ENCODE measurements around the gene MAP2K2.

MAP2K2 gene

DNA sequence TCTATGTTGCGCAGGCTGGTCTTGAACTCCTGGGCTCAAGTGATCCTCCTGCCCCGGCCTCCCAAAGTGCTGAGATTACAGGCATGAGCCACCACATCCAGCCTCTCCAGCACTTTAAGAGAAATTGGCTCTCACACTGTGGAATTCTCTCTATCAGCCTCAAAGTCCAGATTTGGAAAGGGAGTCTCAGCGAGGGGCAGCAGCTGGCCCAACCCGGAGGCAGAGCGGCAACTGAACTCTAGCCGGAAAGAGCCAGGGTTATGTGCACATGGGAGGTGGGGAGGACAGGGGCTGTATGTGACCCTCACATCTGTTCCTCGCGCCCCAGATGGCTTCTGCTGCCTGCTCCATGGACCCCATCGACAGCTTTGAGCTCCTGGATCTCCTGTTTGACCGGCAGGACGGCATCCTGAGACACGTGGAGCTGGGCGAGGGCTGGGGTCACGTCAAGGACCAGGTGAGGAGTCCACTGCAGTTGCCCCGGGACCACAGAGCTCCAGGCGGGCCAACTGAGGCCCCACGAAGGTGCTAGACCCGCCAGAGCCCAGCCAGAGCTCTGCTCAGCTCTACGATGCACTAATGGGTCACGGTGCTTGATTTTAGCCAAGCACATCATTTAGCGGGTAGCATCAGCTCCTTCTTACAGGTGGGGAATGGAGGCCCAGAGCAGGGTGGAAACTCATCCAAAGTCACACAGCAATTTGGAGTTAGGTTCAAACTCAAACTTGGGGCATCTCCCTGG is 30.8 kb upstream of the MAP2K2 start:
- ATAC-seq = no peak
- TF ChIP-seq, protein P1, sequence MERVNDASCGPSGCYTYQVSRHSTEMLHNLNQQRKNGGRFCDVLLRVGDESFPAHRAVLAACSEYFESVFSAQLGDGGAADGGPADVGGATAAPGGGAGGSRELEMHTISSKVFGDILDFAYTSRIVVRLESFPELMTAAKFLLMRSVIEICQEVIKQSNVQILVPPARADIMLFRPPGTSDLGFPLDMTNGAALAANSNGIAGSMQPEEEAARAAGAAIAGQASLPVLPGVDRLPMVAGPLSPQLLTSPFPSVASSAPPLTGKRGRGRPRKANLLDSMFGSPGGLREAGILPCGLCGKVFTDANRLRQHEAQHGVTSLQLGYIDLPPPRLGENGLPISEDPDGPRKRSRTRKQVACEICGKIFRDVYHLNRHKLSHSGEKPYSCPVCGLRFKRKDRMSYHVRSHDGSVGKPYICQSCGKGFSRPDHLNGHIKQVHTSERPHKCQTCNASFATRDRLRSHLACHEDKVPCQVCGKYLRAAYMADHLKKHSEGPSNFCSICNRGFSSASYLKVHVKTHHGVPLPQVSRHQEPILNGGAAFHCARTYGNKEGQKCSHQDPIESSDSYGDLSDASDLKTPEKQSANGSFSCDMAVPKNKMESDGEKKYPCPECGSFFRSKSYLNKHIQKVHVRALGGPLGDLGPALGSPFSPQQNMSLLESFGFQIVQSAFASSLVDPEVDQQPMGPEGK (CRISPR knock-in tag; IDR thresholded peaks at IDR 0.05; ENCODE audit: borderline replicate concordance) = no peak
- TF ChIP-seq BACH2 (CRISPR knock-in tag; IDR thresholded peaks at IDR 0.05; ENCODE audit: borderline replicate concordance) = no peak
- TF ChIP-seq SNAI2 (CRISPR knock-in tag; IDR thresholded peaks at IDR 0.05) = no peak
- no peak for TF ChIP-seq ESRRG (CRISPR knock-in tag; IDR thresholded peaks at IDR 0.05)
- no peak for TF ChIP-seq ZFP30 (CRISPR knock-in tag; IDR thresholded peaks at IDR 0.05)
- no peak for TF ChIP-seq OSR1 (CRISPR knock-in tag; IDR thresholded peaks at IDR 0.05)
- no peak for TF ChIP-seq ZNF8 (CRISPR knock-in tag; IDR thresholded peaks at IDR 0.05)
- TF ChIP-seq ISL1 (CRISPR knock-in tag; IDR thresholded peaks at IDR 0.05) = no peak
- no peak for TF ChIP-seq TOX (CRISPR knock-in tag; IDR thresholded peaks at IDR 0.05; ENCODE audit: borderline replicate concordance)
- TF ChIP-seq, protein P2, sequence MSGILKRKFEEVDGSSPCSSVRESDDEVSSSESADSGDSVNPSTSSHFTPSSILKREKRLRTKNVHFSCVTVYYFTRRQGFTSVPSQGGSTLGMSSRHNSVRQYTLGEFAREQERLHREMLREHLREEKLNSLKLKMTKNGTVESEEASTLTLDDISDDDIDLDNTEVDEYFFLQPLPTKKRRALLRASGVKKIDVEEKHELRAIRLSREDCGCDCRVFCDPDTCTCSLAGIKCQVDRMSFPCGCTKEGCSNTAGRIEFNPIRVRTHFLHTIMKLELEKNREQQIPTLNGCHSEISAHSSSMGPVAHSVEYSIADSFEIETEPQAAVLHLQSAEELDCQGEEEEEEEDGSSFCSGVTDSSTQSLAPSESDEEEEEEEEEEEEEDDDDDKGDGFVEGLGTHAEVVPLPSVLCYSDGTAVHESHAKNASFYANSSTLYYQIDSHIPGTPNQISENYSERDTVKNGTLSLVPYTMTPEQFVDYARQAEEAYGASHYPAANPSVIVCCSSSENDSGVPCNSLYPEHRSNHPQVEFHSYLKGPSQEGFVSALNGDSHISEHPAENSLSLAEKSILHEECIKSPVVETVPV (CRISPR knock-in tag; IDR thresholded peaks at IDR 0.05) = no peak
- TF ChIP-seq, protein P3, sequence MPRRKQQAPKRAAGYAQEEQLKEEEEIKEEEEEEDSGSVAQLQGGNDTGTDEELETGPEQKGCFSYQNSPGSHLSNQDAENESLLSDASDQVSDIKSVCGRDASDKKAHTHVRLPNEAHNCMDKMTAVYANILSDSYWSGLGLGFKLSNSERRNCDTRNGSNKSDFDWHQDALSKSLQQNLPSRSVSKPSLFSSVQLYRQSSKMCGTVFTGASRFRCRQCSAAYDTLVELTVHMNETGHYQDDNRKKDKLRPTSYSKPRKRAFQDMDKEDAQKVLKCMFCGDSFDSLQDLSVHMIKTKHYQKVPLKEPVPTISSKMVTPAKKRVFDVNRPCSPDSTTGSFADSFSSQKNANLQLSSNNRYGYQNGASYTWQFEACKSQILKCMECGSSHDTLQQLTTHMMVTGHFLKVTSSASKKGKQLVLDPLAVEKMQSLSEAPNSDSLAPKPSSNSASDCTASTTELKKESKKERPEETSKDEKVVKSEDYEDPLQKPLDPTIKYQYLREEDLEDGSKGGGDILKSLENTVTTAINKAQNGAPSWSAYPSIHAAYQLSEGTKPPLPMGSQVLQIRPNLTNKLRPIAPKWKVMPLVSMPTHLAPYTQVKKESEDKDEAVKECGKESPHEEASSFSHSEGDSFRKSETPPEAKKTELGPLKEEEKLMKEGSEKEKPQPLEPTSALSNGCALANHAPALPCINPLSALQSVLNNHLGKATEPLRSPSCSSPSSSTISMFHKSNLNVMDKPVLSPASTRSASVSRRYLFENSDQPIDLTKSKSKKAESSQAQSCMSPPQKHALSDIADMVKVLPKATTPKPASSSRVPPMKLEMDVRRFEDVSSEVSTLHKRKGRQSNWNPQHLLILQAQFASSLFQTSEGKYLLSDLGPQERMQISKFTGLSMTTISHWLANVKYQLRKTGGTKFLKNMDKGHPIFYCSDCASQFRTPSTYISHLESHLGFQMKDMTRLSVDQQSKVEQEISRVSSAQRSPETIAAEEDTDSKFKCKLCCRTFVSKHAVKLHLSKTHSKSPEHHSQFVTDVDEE (CRISPR knock-in tag; IDR thresholded peaks at IDR 0.05) = no peak
- no peak for TF ChIP-seq ARNTL (CRISPR knock-in tag; IDR thresholded peaks at IDR 0.05; ENCODE audit: borderline replicate concordance, low read depth)
- TF ChIP-seq, protein P4, sequence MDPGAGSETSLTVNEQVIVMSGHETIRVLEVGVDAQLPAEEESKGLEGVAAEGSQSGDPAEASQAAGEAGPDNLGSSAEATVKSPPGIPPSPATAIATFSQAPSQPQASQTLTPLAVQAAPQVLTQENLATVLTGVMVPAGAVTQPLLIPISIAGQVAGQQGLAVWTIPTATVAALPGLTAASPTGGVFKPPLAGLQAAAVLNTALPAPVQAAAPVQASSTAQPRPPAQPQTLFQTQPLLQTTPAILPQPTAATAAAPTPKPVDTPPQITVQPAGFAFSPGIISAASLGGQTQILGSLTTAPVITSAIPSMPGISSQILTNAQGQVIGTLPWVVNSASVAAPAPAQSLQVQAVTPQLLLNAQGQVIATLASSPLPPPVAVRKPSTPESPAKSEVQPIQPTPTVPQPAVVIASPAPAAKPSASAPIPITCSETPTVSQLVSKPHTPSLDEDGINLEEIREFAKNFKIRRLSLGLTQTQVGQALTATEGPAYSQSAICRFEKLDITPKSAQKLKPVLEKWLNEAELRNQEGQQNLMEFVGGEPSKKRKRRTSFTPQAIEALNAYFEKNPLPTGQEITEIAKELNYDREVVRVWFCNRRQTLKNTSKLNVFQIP (CRISPR knock-in tag; IDR thresholded peaks at IDR 0.05; ENCODE audit: borderline replicate concordance, low read depth) = no peak
- TF ChIP-seq, protein P5, sequence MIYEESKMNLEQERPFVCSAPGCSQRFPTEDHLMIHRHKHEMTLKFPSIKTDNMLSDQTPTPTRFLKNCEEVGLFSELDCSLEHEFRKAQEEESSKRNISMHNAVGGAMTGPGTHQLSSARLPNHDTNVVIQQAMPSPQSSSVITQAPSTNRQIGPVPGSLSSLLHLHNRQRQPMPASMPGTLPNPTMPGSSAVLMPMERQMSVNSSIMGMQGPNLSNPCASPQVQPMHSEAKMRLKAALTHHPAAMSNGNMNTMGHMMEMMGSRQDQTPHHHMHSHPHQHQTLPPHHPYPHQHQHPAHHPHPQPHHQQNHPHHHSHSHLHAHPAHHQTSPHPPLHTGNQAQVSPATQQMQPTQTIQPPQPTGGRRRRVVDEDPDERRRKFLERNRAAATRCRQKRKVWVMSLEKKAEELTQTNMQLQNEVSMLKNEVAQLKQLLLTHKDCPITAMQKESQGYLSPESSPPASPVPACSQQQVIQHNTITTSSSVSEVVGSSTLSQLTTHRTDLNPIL (CRISPR knock-in tag; IDR thresholded peaks at IDR 0.05; ENCODE audit: low read depth) = no peak
- TF ChIP-seq RARB (CRISPR knock-in tag; IDR thresholded peaks at IDR 0.05) = no peak
- no peak for TF ChIP-seq TCF4 (CRISPR knock-in tag; IDR thresholded peaks at IDR 0.05; ENCODE audit: borderline replicate concordance)
- no peak for TF ChIP-seq ZC3H10 (CRISPR knock-in tag; IDR thresholded peaks at IDR 0.05)
- TF ChIP-seq ZNF565 (CRISPR knock-in tag; conservative IDR thresholded peaks at IDR 0.05; ENCODE audit: low read depth) = no peak
- no peak for TF ChIP-seq ZNF70 (CRISPR knock-in tag; IDR thresholded peaks at IDR 0.05)

DNA sequence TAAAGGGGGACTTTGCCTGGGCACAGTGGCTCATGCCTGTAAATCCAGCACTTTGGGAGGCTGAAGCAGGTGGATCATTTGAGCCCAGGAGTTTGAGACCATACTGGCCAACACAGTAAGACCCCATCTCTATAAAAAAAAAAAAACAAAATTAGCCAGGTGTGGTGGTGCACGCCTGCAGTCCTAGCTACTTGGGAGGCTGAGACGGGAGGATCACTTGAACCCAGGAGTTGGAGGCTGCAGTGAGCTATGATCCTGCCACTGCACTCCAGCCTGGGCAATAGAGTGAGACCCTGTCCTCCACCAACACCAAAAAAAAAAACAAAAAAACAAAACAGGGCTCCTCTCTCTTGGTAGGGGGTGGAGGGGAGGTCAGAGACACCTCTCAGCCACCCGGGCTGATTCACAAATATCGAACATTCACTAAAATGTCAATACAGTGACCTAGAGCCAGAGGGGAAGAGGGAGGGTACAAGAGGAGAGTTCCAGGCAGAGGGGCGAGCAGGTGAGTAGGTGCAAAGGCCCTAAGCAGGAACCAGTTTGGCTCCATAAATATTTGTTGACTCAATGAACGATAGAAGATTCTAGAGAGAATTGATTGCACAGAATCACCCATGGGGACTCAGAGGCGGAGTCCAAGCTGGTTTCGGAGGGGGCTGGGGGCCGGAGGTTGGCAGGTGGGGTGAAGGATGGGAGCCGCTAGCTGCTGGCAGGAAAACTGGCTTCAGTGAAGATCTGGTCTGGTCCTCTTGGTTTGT is 28.5 kb upstream of the MAP2K2 start:
- ATAC-seq = no peak
- TF ChIP-seq, protein P4 (CRISPR knock-in tag; IDR thresholded peaks at IDR 0.05; ENCODE audit: borderline replicate concordance, low read depth) = no peak
- TF ChIP-seq PPARA (CRISPR knock-in tag; IDR thresholded peaks at IDR 0.05; ENCODE audit: borderline replicate concordance) (no peak), OSR1 (CRISPR knock-in tag; IDR thresholded peaks at IDR 0.05) (no peak), ISL1 (CRISPR knock-in tag; IDR thresholded peaks at IDR 0.05) (no peak), GLIS3 (CRISPR knock-in tag; IDR thresholded peaks at IDR 0.05) (no peak), ZC3H10 (CRISPR knock-in tag; IDR thresholded peaks at IDR 0.05) (no peak)
- TF ChIP-seq, protein P1 (CRISPR knock-in tag; IDR thresholded peaks at IDR 0.05; ENCODE audit: borderline replicate concordance) = no peak
